ENCODE results near the gene PTDSS2.
"Not testable (repeated sequence)": the region's sequence is repeated elsewhere in the genome, so short reads cannot be mapped to it uniquely, and the experiment has no call there.

The PTDSS2 gene

GRCh38 chr11:449889-450808, at the start of gene PTDSS2:
TSS of gene PTDSS2 (plus strand) at chr11:450279. CDS start at chr11:450456, 177 bp downstream.
- Histone ChIP-seq H3K9me3 (ENCODE audit: low read length) (no peaks in the 10 kb centered on the region), H3K36me3 (ENCODE audit: insufficient read depth, low read length) (peaks cover 15% of the 10 kb centered on the region), H3K4me1 (ENCODE audit: insufficient read depth, low read length) (peaks cover 26% of the 10 kb centered on the region), H3K27ac (ENCODE audit: low read depth, low read length) (peak within 1 kb of the TSS; percentile 84), H3K9ac (ENCODE audit: low read length) (peak within 1 kb of the TSS; percentile 39), H3K27me3 (ENCODE audit: control insufficient read depth in 1 of 2, insufficient read depth in 2 of 2, low read length in 2 of 2) (peaks cover 0 to 4% of the 10 kb centered on the region in 2 donors), H3K4me3 (ENCODE audit: low read depth in 1 of 2, low read length in 2 of 2) (peak within 1 kb of the TSS; percentile 78 to 82)

DNA sequence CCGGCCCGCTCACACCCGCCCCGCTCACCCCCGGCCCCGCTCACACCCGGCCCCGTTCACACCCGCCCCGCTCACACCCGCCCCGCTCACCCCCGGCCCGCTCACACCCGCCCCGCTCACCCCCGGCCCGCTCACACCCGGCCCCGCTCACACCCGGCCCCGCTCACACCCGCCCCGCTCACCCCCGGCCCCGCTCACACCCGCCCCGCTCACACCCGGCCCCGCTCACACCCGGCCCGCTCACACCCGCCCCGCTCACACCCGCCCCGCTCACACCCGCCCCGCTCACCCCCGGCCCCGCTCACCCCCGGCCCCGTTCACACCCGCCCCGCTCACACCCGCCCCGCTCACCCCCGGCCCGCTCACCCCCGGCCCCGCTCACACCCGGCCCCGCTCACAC, 48.9 kb upstream of the PTDSS2 start:
- not testable (repeated sequence) for H3K9me3 ChIP-seq (ENCODE audit: low read length); H3K9ac ChIP-seq (ENCODE audit: low read length); H3K4me3 ChIP-seq (ENCODE audit: low read depth in 1 of 2, low read length in 2 of 2); H3K27ac ChIP-seq (ENCODE audit: low read depth, low read length); H3K36me3 ChIP-seq (ENCODE audit: insufficient read depth, low read length); H3K27me3 ChIP-seq (ENCODE audit: control insufficient read depth in 1 of 2, insufficient read depth in 2 of 2, low read length in 2 of 2)
- H3K4me1 ChIP-seq (ENCODE audit: insufficient read depth, low read length), result peaks cover 14% of the 10 kb centered on the region

GRCh38 chr11:403021-403760, 46.9 kb upstream of the PTDSS2 start:
- H3K9me3 ChIP-seq (ENCODE audit: low read length), result no peaks in the 10 kb centered on the region
- no peak overlapping the region for H3K4me3 ChIP-seq (ENCODE audit: low read depth in 1 of 2, low read length in 2 of 2)
- no peaks in the 10 kb centered on the region for H3K36me3 ChIP-seq (ENCODE audit: insufficient read depth, low read length)
- no peak overlapping the region for H3K9ac ChIP-seq (ENCODE audit: low read length)
- no peak overlapping the region for H3K27ac ChIP-seq (ENCODE audit: low read depth, low read length)
- H3K4me1 ChIP-seq (ENCODE audit: insufficient read depth, low read length), result peaks cover 12% of the 10 kb centered on the region
- no peaks in the 10 kb centered on the region for H3K27me3 ChIP-seq (ENCODE audit: control insufficient read depth in 1 of 2, insufficient read depth in 2 of 2, low read length in 2 of 2)

DNA sequence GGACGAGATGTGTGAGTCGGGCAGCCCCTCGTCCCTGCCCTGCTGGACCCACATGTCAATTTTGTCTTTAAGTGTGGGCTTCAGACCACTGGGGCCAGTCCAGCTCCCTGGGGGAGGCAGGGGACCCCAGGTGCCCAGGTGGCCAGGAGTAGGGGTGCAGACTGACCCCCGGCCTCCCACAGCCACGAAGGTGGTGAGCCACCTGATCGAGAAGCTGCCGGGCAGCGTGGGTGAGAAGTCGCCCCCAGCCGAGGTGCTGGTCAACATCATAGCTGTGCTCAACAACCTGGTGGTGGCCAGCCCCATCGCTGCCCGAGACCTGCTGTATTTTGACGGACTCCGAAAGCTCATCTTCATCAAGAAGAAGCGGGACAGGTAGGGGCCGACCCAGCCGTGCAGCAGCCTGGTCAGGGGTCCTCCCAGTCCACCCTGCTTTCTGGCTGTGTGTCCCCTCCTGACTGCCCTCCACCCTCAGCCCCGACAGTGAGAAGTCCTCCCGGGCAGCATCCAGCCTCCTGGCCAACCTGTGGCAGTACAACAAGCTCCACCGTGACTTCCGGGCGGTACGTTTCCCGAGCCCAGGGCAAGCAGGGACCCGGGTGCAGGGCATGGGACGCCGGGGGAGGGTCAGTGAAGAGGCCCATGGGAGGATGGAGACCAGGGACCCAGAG, 46.2 kb upstream of the PTDSS2 start:
- Histone ChIP-seq H3K36me3 (ENCODE audit: insufficient read depth, low read length) (no peaks in the 10 kb centered on the region), H3K9ac (ENCODE audit: low read length) (no peak overlapping the region)

DNA sequence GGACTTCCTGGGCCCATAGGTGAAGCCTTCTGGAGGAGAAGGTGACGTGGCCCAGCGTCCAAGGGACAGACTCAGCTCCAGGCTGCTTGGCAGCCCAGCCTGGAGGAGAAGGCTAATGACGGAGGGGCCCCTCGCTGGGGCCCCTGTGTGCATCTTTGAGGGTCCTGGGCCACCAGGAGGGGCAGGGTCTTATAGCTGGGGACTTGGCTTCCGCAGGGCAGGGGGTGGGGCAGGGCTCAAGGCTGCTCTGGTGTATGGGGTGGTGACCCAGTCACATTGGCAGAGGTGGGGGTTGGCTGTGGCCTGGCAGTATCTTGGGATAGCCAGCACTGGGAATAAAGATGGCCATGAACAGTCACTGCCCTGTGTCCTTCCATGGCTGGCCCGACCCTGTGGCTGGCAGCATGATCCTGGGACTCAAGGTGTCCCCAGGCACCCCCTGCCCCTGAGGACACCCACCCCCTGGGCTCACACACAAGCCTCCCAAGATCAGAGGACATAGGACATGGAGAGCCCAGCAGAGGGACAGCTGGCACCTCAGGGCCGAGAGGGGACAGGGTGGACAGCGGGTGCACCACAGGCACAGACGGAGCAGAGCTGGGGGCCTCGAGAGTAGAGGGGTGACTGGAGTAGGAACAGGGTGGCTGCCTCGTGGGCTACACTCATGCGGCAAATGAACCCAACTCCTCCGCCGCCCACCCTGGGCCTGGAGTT, 45.4 kb upstream of the PTDSS2 start:
- Histone ChIP-seq H3K9me3 (ENCODE audit: low read length) (no peaks in the 10 kb centered on the region), H3K4me3 (ENCODE audit: low read depth in 1 of 2, low read length in 2 of 2) (no peak overlapping the region), H3K9ac (ENCODE audit: low read length) (no peak overlapping the region), H3K36me3 (ENCODE audit: insufficient read depth, low read length) (no peaks in the 10 kb centered on the region), H3K27me3 (ENCODE audit: control insufficient read depth in 1 of 2, insufficient read depth in 2 of 2, low read length in 2 of 2) (no peaks in the 10 kb centered on the region), H3K4me1 (ENCODE audit: insufficient read depth, low read length) (peaks cover 12% of the 10 kb centered on the region), H3K27ac (ENCODE audit: low read depth, low read length) (no peak overlapping the region)

More for the DNA sequence above, 46.2 kb upstream of the PTDSS2 start:
- peaks cover 12% of the 10 kb centered on the region for H3K4me1 ChIP-seq (ENCODE audit: insufficient read depth, low read length)
- no peak overlapping the region for H3K27ac ChIP-seq (ENCODE audit: low read depth, low read length)
- H3K9me3 ChIP-seq (ENCODE audit: low read length), result no peaks in the 10 kb centered on the region
- H3K27me3 ChIP-seq (ENCODE audit: control insufficient read depth in 1 of 2, insufficient read depth in 2 of 2, low read length in 2 of 2), result no peaks in the 10 kb centered on the region
- no peak overlapping the region for H3K4me3 ChIP-seq (ENCODE audit: low read depth in 1 of 2, low read length in 2 of 2)

DNA sequence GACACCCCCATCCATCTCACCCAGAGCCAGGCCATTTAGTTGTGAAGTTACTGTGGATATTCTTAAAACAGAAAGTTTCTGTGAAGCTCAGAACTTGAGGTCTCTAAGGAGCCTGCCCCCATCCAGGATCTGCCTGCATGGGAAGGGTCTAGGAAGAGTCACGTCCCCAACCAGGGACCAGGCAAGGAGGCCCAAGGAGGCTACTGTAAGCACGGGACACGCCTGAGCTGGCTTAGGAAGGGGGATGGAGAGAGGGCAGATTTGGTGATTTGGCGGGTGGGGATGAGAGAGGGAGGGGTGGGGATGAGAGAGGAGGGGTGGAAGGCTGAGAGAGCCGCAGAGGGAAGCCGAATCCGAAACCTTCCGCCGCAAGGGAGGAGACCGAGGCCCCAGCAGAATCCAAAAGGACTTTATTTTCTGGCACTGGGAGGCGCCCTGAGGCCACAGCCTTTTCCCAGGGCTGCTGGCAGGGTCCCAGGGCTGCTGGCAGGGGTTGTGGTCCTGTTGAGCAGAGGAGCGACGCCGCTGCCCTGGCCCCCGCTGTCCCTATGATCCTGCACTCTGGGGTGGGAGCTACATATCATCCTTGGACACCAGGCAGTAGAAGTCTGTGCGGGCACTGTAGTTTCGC, 44.6 kb upstream of the PTDSS2 start:
- Histone ChIP-seq H3K27me3 (ENCODE audit: control insufficient read depth in 1 of 2, insufficient read depth in 2 of 2, low read length in 2 of 2) (no peaks in the 10 kb centered on the region), H3K36me3 (ENCODE audit: insufficient read depth, low read length) (no peaks in the 10 kb centered on the region), H3K27ac (ENCODE audit: low read depth, low read length) (no peak overlapping the region), H3K4me3 (ENCODE audit: low read depth in 1 of 2, low read length in 2 of 2) (peak overlapping the region in 1 of 2 donors; percentile 71), H3K4me1 (ENCODE audit: insufficient read depth, low read length) (peaks cover 12% of the 10 kb centered on the region), H3K9ac (ENCODE audit: low read length) (no peak overlapping the region), H3K9me3 (ENCODE audit: low read length) (no peaks in the 10 kb centered on the region)

DNA sequence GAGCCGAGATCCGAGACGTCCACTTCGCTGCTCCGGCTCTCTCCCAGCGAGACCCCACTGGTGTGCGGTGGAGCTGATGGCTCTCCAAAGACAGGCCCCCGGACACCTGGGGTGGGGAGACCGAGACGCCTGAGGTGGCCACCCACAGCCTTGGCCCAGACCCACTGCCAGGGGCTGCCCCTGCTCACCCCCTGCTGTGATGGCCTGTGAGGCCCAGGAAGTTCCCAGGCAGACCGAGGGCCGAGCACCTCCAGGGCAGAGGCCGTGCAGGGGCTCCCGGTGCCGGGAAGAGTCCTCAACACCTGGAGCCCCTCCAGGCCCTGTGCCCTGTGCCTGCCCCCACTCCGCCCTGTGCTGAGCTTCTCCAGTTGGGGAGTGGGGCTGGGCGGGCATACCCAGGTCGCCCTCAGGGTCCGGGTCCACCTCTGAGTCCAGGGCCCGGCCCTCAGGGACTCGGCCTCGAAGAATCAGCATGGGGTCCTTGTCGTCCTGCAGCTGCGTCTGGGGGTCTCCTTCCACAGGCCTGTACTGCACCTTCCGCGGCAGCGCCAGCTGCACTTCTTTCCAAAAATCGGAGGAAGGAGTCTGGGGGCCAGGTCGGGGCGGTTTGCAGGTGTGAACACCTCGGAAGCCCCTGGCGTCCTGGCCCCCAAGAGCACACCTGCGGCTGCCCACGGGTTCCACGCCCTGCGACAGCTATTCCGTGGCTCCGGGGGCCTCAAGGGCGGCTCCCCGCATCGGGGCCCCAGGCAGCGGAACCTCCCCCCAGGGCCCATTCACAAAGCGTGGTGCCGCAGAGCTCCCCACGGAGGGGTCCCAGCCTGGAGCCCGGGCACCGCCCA, 43.9 kb upstream of the PTDSS2 start:
- H3K4me3 ChIP-seq (ENCODE audit: low read depth in 1 of 2, low read length in 2 of 2), result peak overlapping the region; percentile 71 to 79
- no peaks in the 10 kb centered on the region for H3K9me3 ChIP-seq (ENCODE audit: low read length)
- H3K36me3 ChIP-seq (ENCODE audit: insufficient read depth, low read length), result no peaks in the 10 kb centered on the region
- H3K27me3 ChIP-seq (ENCODE audit: control insufficient read depth in 1 of 2, insufficient read depth in 2 of 2, low read length in 2 of 2), result no peaks in the 10 kb centered on the region
- peaks cover 12% of the 10 kb centered on the region for H3K4me1 ChIP-seq (ENCODE audit: insufficient read depth, low read length)
- H3K9ac ChIP-seq (ENCODE audit: low read length), result no peak overlapping the region
- H3K27ac ChIP-seq (ENCODE audit: low read depth, low read length), result peak overlapping the region; percentile 56

DNA sequence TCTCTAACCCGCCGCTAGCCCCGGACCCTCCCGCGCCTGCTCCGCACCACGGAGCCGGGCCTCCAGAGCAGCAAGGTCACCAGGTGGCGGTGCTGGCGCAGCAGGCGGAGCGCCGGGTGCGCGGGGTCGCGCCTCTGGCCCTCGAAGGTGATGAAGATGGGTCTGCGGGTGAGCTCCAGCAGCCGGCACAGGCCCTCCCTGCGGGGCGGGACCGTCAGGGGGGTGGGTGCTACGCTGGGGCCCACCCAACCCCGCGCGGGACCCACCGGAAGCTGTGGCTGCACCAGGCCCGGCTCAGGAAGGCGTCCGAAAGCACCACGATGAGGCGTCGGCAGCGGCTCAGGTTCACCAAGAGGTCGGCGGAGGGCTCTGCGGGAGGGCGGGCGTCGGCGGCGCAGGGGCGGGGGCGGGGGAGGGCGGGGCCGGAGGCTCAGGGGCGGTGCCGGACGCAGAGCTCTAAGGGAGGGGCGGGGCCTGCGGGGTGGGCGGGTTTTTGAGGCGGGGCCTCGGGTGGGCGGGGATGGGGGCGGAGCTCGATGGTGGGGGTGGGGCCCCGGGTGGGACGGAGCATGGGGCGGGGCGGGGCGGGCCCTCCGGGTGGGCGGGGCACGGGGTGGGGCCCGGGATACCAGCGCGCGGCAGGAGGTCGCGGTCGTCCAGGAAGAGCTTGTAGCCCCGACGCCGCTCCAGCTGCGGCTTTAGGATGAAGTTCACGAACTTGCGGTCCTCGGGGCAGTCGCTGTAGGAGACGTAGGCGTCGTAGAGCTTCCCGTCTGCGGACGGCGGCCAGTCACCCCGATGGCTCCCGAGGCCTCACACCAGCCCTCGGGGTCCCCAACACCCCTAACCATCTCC, 43.1 kb upstream of the PTDSS2 start:
- Histone ChIP-seq H3K27me3 (ENCODE audit: control insufficient read depth in 1 of 2, insufficient read depth in 2 of 2, low read length in 2 of 2) (no peaks in the 10 kb centered on the region), H3K9me3 (ENCODE audit: low read length) (no peaks in the 10 kb centered on the region), H3K36me3 (ENCODE audit: insufficient read depth, low read length) (no peaks in the 10 kb centered on the region), H3K4me1 (ENCODE audit: insufficient read depth, low read length) (peaks cover 12% of the 10 kb centered on the region), H3K4me3 (ENCODE audit: low read depth in 1 of 2, low read length in 2 of 2) (peak overlapping the region; percentile 71 to 79), H3K27ac (ENCODE audit: low read depth, low read length) (peak overlapping the region; percentile 56), H3K9ac (ENCODE audit: low read length) (no peak overlapping the region)

DNA sequence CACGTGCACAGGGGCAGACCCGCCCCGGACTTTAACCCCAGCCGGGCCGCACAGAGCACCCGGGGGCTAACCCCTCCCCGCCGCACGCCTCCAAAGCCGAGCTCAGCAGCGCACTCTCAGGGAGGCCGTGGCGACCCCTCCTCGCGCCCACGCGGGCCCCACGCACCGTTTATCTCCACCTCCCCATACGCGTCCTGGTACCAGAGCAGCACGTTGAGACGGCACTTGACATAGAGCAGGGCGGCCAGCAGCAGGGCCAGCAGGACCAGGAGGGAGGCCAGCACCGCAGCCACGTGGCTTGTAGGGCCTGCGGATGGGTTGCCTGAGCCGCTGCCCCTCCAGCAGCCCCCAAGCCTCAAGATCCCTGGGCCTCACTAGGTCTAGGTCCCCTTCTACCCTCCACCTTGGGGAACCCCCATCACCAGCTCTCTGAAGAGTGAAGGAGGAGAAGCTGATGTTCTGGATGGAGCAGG, 42.4 kb upstream of the PTDSS2 start:
- Histone ChIP-seq H3K9ac (ENCODE audit: low read length) (no peak overlapping the region), H3K27me3 (ENCODE audit: control insufficient read depth in 1 of 2, insufficient read depth in 2 of 2, low read length in 2 of 2) (no peaks in the 10 kb centered on the region), H3K27ac (ENCODE audit: low read depth, low read length) (no peak overlapping the region), H3K9me3 (ENCODE audit: low read length) (no peaks in the 10 kb centered on the region), H3K4me1 (ENCODE audit: insufficient read depth, low read length) (peaks cover 12% of the 10 kb centered on the region), H3K36me3 (ENCODE audit: insufficient read depth, low read length) (no peaks in the 10 kb centered on the region), H3K4me3 (ENCODE audit: low read depth in 1 of 2, low read length in 2 of 2) (peak overlapping the region in 1 of 2 donors; percentile 8)
